Naive thymus-derived CD4-positive, alpha-beta T cell (primary cell): Measurements from ENCODE around the gene TTLL1. TPM values are rescaled to one million over a fixed set of nuclear protein-coding genes. Genes with fewer than 3 reads are reported as not detected.

Experiments used
- ATAC-seq: fragments of 150-1000 bp; cut with Tn5 transposase; 2 replicates; pipeline ENCODE4 v1.10.0; 2021; ENCODE audit warnings: mild to moderate bottlenecking, moderate library complexity
- CTCF ChIA-PET: fragments of 350-600 bp; sonication (Branson Sonifier 250); formaldehyde crosslinking; loops from one replicate; lab custom pipeline; 2021; ENCODE audit warnings: antibody characterized with exemption; lab: Charles Lee
- POLR2A ChIA-PET: fragments of 350-600 bp; sonication (Branson Sonifier 250); formaldehyde crosslinking; loops from one replicate; lab custom pipeline; 2021; ENCODE audit warnings: antibody characterized with exemption, inconsistent platforms; lab: Charles Lee
- DNase-seq, 9 donors: peaks; one replicate each; pipeline versions ENCODE4 v3.0.0 to v3.0.0-alpha.2; 2020 to 2022; ENCODE audit warnings: mixed read lengths in 1 of 9
- H3K27ac ChIP-seq: one replicate; pipeline ENCODE4 v1.7.0; 2013; ENCODE audit warnings: mild to moderate bottlenecking, low read depth, low read length, moderate library complexity
- H3K27me3 ChIP-seq, 2 donors: one replicate each; pipeline ENCODE4 v1.7.0; 2013; ENCODE audit warnings: low read length in 2 of 2, mild to moderate bottlenecking in 2 of 2, moderate library complexity in 2 of 2; ENCODE audit not compliant: control insufficient read depth in 2 of 2, insufficient read depth in 2 of 2
- H3K36me3 ChIP-seq, 3 experiments: 1 replicate in 2 of 3; 2 replicates in 1 of 3; pipeline ENCODE4 v1.7.0; 2013; ENCODE audit warnings: low read length in 3 of 3, mild to moderate bottlenecking in 3 of 3, moderate library complexity in 1 of 3; ENCODE audit not compliant: insufficient read depth in 3 of 3, control insufficient read depth in 2 of 3
- H3K4me1 ChIP-seq, 2 donors: one replicate each; pipeline ENCODE4 v1.7.0; 2013; ENCODE audit warnings: low read length in 2 of 2, mild to moderate bottlenecking in 2 of 2, moderate library complexity in 1 of 2; ENCODE audit not compliant: control insufficient read depth in 2 of 2, insufficient read depth in 2 of 2
- H3K4me3 ChIP-seq: 2 replicates; pipeline ENCODE4 v1.7.0; 2013; ENCODE audit warnings: mild to moderate bottlenecking, low read length
- H3K9me3 ChIP-seq, 3 experiments: 1 replicate in 2 of 3; 2 replicates in 1 of 3; pipeline ENCODE4 v1.7.0; 2013; ENCODE audit warnings: low read length in 3 of 3; ENCODE audit not compliant: control insufficient read depth in 2 of 3
- H3K27ac Mint-ChIP-seq, 9 donors: one replicate each; pipeline ENCODE4 v1.8.0; 2020 to 2022; ENCODE audit warnings: mixed read lengths in 9 of 9, mild to moderate bottlenecking in 8 of 9, moderate library complexity in 5 of 9, inconsistent platforms in 2 of 9
- H3K27me3 Mint-ChIP-seq, 5 donors: one replicate each; pipeline ENCODE4 v1.8.0; 2021 to 2022; ENCODE audit warnings: mixed read lengths in 5 of 5, mild to moderate bottlenecking in 1 of 5
- H3K36me3 Mint-ChIP-seq, 5 donors: one replicate each; pipeline ENCODE4 v1.8.0; 2020 to 2022; ENCODE audit warnings: mixed read lengths in 5 of 5, mild to moderate bottlenecking in 3 of 5, inconsistent platforms in 1 of 5
- H3K4me1 Mint-ChIP-seq, 7 donors: one replicate each; pipeline ENCODE4 v1.8.0; 2020 to 2022; ENCODE audit warnings: mixed read lengths in 7 of 7, mild to moderate bottlenecking in 3 of 7, inconsistent platforms in 1 of 7
- H3K4me3 Mint-ChIP-seq, 10 donors: one replicate each; pipeline ENCODE4 v1.8.0; 2020 to 2022; ENCODE audit warnings: mild to moderate bottlenecking in 10 of 10, mixed read lengths in 10 of 10, moderate library complexity in 6 of 10, inconsistent platforms in 2 of 10
- H3K9me3 Mint-ChIP-seq, 11 donors: one replicate each; pipeline ENCODE4 v1.8.0; 2020 to 2022; ENCODE audit warnings: mixed read lengths in 11 of 11, mild to moderate bottlenecking in 4 of 11, inconsistent platforms in 1 of 11, moderate library complexity in 1 of 11
- intact Hi-C, 2 donors: fragments of 100-400 bp; cut with micrococcal nuclease; formaldehyde crosslinking; loops; one replicate each; pipeline ENCODE4 v1.15.1; 2023
- polyA plus RNA-seq, 2 donors: library from polyadenylated mRNA; unstranded; fragments of 300-500 nt; fragmentation: Illumina TruSeq; gene quantifications; one replicate each; pipeline ENCODE4 v1.2.3, GENCODE V29; 2021
- total RNA-seq, 6 experiments: library from RNA in 5 of 6; stranded (reverse) in 5 of 6; gene quantifications; 1 replicate in 5 of 6; 2 replicates in 1 of 6; pipeline ENCODE4 v1.2.3 and lab custom pipeline; 2021 to 2026

TTLL1 gene
- total and polyA plus RNA-seq, 7 experiments from 2014 or later = 4.6 to 16.1 (median 7.7) TPM

DNA sequence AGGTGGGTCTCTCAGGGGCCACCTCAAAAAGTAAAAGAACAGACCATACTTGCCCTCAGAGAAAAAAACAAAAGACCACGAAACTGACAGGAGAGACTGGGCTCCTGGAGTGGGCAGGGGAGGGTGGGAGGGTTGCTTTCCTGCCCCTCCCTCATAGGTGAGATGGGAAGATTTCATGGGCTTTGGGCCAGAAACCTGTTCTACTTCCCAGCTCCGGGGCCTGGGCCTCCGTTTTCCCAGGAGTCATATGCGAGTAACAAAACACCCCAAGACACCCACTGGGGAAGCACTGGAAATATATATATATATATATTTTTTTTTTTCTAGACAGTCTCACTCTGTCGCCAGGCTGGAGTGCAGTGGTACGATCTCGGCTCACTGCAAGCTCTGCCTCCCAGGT lies 31.6 kb downstream of the TTLL1 start:
- intact Hi-C loops = no loop called here
- peaks cover 1 to 30% (median 12%) of the 10 kb centered on the region in 5 donors for H3K36me3 Mint-ChIP-seq
- H3K4me3 ChIP-seq = no peak overlapping the region
- ChIA-PET CTCF (interaction anchor here (0.6 kb wide), 1 partner anchor 67 kb away, joined by 3 read pairs; no protein-coding TSS in a partner anchor), POLR2A (no interaction called here)
- no peaks in the 10 kb centered on the region for H3K9me3 ChIP-seq
- H3K36me3 ChIP-seq = peaks cover 0 to 29% (median 0%) of the 10 kb centered on the region in 3 experiments
- no peaks in the 10 kb centered on the region for H3K4me1 Mint-ChIP-seq
- H3K27ac Mint-ChIP-seq = no peak overlapping the region
- H3K4me3 Mint-ChIP-seq = no peak overlapping the region
- no peaks in the 10 kb centered on the region for H3K27me3 Mint-ChIP-seq
- ATAC-seq (no peak), DNase-seq (no peak)
- no peak overlapping the region for H3K27ac ChIP-seq
- no peaks in the 10 kb centered on the region for H3K4me1 ChIP-seq
- H3K9me3 Mint-ChIP-seq = no peaks in the 10 kb centered on the region
- no peaks in the 10 kb centered on the region for H3K27me3 ChIP-seq

DNA sequence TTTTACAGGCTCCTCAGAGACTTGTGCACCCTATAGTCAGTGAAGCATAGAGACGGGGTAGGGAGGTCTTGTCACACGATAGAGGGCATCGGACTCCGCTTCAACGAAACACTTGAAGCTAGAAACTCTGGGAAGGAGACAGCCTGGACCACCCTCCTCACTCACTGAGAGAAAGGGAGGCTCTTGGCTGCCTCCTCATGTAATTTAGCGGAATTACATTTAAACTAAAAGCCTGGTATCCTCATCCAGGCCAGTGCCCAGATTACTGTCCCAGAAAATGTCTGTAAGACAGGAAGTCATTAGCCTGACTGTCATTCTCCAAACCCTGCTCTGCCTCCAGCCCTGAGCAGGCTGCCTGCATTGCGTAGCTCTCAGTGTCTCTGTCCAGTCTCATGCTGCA lies 36.0 kb downstream of the TTLL1 start:
- H3K4me3 Mint-ChIP-seq = no peak overlapping the region
- H3K27ac Mint-ChIP-seq = no peak overlapping the region
- Histone ChIP-seq H3K27me3 (no peaks in the 10 kb centered on the region), H3K27ac (no peak overlapping the region), H3K4me3 (no peak overlapping the region), H3K4me1 (no peaks in the 10 kb centered on the region), H3K36me3 (peaks cover 0 to 17% (median 0%) of the 10 kb centered on the region in 3 experiments), H3K9me3 (no peaks in the 10 kb centered on the region)
- intact Hi-C loops = no loop called here
- CTCF ChIA-PET = interaction anchor here (0.9 kb wide), 1 partner anchor 204 kb away, joined by 4 read pairs; no protein-coding TSS in a partner anchor
- H3K4me1 Mint-ChIP-seq = no peaks in the 10 kb centered on the region
- H3K36me3 Mint-ChIP-seq = peaks cover 0 to 28% (median 3%) of the 10 kb centered on the region in 5 donors
- H3K27me3 Mint-ChIP-seq = no peaks in the 10 kb centered on the region
- ATAC-seq = no peak
- no peak for DNase-seq
- POLR2A ChIA-PET = no interaction called here
- H3K9me3 Mint-ChIP-seq = no peaks in the 10 kb centered on the region

DNA sequence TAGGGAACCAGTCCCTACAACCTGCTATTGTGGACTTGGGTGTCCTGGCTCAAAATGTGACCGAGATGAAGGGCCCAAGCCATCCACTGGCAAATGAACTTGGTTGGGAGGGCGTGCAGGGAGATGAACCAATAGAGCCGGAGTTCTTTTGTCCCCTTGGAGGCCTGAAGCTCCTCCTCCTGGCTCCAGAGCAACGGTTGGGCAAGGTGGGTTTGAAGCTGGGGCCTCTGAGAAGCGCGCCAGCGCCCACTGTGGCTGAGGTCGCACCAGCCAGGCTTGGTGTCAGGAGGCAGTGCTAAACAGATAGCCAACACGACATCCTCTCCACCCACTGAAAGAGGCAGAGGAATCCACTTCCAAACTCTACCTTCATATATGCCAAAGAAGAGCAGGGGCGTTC lies 38.2 kb downstream of the TTLL1 start:
- H3K9me3 Mint-ChIP-seq = no peaks in the 10 kb centered on the region
- peaks cover 0 to 30% (median 0%) of the 10 kb centered on the region in 5 donors for H3K36me3 Mint-ChIP-seq
- H3K36me3 ChIP-seq = peaks cover 0 to 13% (median 0%) of the 10 kb centered on the region in 3 experiments
- no peaks in the 10 kb centered on the region for H3K27me3 ChIP-seq
- no peak overlapping the region for H3K27ac ChIP-seq
- H3K9me3 ChIP-seq = no peaks in the 10 kb centered on the region
- H3K27me3 Mint-ChIP-seq = no peaks in the 10 kb centered on the region
- CTCF ChIA-PET = no interaction called here
- POLR2A ChIA-PET = no interaction called here
- no peak overlapping the region for H3K4me3 ChIP-seq
- no peaks in the 10 kb centered on the region for H3K4me1 Mint-ChIP-seq
- intact Hi-C loops = no loop called here
- H3K4me1 ChIP-seq = no peaks in the 10 kb centered on the region
- H3K27ac Mint-ChIP-seq = no peak overlapping the region
- H3K4me3 Mint-ChIP-seq = no peak overlapping the region
- ATAC-seq (no peak), DNase-seq (no peak)

DNA sequence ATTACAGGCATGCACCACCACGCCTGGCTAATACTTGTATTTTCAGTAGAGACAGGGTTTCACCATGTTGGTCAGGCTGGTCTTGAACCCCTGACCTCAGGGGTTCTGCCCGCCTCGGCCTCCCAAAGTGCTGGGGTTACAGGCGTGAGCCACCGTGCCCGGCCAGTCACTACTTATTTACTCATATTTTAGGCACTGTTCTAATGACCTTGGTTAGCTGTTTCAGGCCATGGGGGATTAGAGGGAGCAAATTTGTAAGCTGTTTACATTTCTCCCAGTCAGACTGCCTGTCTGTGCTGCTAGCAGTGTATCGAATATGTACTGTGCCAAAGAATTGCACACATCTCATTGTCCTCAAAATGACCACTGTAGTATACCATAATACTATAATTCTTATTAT lies 41.6 kb downstream of the TTLL1 start:
- Mint-ChIP-seq H3K36me3 (peaks cover 0 to 24% (median 0%) of the 10 kb centered on the region in 5 donors), H3K9me3 (no peaks in the 10 kb centered on the region), H3K27ac (no peak overlapping the region), H3K27me3 (no peaks in the 10 kb centered on the region), H3K4me1 (peaks cover 0 to 2% (median 0%) of the 10 kb centered on the region in 7 donors), H3K4me3 (no peak overlapping the region)
- H3K36me3 ChIP-seq = peaks cover 0 to 13% (median 0%) of the 10 kb centered on the region in 3 experiments
- H3K9me3 ChIP-seq = no peaks in the 10 kb centered on the region
- DNase-seq = no peak
- no peak overlapping the region for H3K27ac ChIP-seq
- ChIA-PET CTCF (no interaction called here), POLR2A (no interaction called here)
- no peak for ATAC-seq
- H3K4me3 ChIP-seq = no peak overlapping the region
- H3K27me3 ChIP-seq = no peaks in the 10 kb centered on the region
- intact Hi-C loops = no loop called here
- no peaks in the 10 kb centered on the region for H3K4me1 ChIP-seq

DNA sequence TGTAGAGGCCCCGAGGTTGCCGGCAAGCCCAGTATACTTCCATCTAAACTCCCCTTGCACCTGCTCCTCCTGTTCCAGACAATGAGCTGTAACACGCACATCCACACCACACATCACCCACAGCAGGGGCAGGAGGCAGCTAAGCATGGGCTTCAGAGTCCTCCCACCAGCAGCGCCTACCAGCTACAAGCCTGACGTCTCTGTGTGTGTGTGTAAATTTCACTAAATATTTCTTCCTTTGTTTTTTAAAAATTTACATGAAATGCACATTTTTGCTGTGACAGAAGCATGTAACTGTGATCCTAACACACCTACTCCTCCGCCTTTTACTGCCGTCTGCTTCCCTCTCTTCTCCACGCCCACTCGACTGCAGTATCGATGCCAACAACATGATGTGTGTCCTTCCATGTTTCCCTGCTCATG lies 44.9 kb downstream of the TTLL1 start:
- Mint-ChIP-seq H3K4me3 (no peak overlapping the region), H3K4me1 (peaks cover 0 to 2% (median 0%) of the 10 kb centered on the region in 7 donors), H3K9me3 (no peaks in the 10 kb centered on the region), H3K27me3 (no peaks in the 10 kb centered on the region), H3K36me3 (peaks cover 0 to 6% (median 0%) of the 10 kb centered on the region in 5 donors), H3K27ac (no peak overlapping the region)
- no peaks in the 10 kb centered on the region for H3K27me3 ChIP-seq
- ChIA-PET CTCF (interaction anchor here (1.3 kb wide), 1 partner anchor 10 kb away, joined by 8 read pairs; no protein-coding TSS in a partner anchor), POLR2A (interaction anchor here (0.8 kb wide), 1 partner anchor 892 kb away, joined by 3 read pairs; no protein-coding TSS in a partner anchor)
- H3K36me3 ChIP-seq = peaks cover 0 to 4% (median 0%) of the 10 kb centered on the region in 3 experiments
- intact Hi-C loops = no loop called here
- no peak overlapping the region for H3K27ac ChIP-seq
- H3K9me3 ChIP-seq = no peaks in the 10 kb centered on the region
- ATAC-seq (no peak), DNase-seq (no peak)
- no peaks in the 10 kb centered on the region for H3K4me1 ChIP-seq
- H3K4me3 ChIP-seq = no peak overlapping the region

DNA sequence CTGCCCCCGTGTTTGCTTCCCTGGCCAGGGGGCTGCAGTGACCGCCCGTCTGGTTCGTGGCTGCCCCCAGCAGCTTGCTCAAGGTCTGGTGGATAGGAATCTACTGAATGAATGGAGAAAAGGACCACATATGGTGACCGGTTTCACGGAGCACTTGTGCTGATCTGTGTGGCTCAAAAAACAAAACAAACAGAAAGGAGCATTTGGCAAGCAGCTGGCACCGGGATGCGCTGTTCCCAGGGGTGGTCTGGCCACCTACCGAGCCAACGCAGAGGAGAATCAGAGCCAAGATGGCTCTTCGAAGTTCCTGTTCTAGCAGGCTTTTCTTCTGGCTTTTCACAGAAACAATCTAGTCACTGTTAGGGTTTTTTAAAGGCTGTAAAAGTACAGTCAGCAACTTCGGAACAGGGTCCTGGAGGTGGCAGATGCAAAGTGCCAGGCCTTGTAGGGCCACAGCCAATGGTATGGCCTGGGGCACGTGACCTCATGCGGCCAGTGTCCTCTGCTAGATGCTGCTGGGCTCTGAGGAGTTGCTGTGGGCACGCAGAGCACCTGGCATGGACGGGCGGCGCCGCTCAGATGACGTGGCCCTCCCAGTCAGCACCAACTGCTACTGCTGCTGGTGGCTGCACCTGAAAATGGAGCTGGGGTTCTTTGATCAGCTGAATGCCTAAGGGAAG lies 47.0 kb downstream of the TTLL1 start:
- no peak for ATAC-seq
- H3K4me3 ChIP-seq = no peak overlapping the region
- Mint-ChIP-seq H3K27ac (no peak overlapping the region), H3K4me3 (no peak overlapping the region), H3K36me3 (peaks cover 0 to 6% (median 0%) of the 10 kb centered on the region in 5 donors), H3K9me3 (no peaks in the 10 kb centered on the region), H3K27me3 (no peaks in the 10 kb centered on the region), H3K4me1 (peaks cover 0 to 2% (median 0%) of the 10 kb centered on the region in 7 donors)
- H3K9me3 ChIP-seq = no peaks in the 10 kb centered on the region
- ChIA-PET CTCF (no interaction called here), POLR2A (no interaction called here)
- no peaks in the 10 kb centered on the region for H3K27me3 ChIP-seq
- H3K27ac ChIP-seq = no peak overlapping the region
- no peaks in the 10 kb centered on the region for H3K4me1 ChIP-seq
- no peak for DNase-seq
- intact Hi-C loops = no loop called here
- peaks cover 0 to 4% (median 0%) of the 10 kb centered on the region in 3 experiments for H3K36me3 ChIP-seq
